Measurements from ENCODE around the gene SOD2.
"Not testable (repeated sequence)": the region's sequence is repeated elsewhere in the genome, so short reads cannot be mapped to it uniquely, and the experiment has no call there.

SOD2 gene

GRCh38 chr6:159681191-159681880 is 11.7 kb downstream of the SOD2 start:
- DNase-seq = no peak

GRCh38 chr6:159680104-159680503 is 12.9 kb downstream of the SOD2 start:
- no peak for DNase-seq

- DNase-seq = no peak
These were observed 13.7 kb downstream of the SOD2 start for GRCh38 chr6:159679091-159680077.

- no peak for DNase-seq
These were observed 14.5 kb downstream of the SOD2 start for GRCh38 chr6:159678574-159678973.

- DNase-seq = no peak
These were observed 15.4 kb downstream of the SOD2 start for GRCh38 chr6:159677506-159678165.

GRCh38 chr6:159676890-159677505 is 16.0 kb downstream of the SOD2 start:
- DNase-seq = no peak

GRCh38 chr6:159676236-159676635 is 16.8 kb downstream of the SOD2 start:
- not testable (repeated sequence) for DNase-seq

- no peak for DNase-seq
These were observed 27.0 kb downstream of the SOD2 start for GRCh38 chr6:159665868-159666635.

- not testable (repeated sequence) for DNase-seq
These were observed 29.6 kb downstream of the SOD2 start for GRCh38 chr6:159663368-159663889.

GRCh38 chr6:159661977-159662376 is 31.1 kb downstream of the SOD2 start:
- DNase-seq = not testable (repeated sequence)

- DNase-seq = no peak
These were observed 37.5 kb downstream of the SOD2 start for GRCh38 chr6:159655409-159655988.

- no peak for DNase-seq
These were observed 38.5 kb downstream of the SOD2 start for GRCh38 chr6:159654483-159655098.

GRCh38 chr6:159650314-159650713 is 42.7 kb downstream of the SOD2 start:
- no peak for DNase-seq

GRCh38 chr6:159649441-159649840 is 43.6 kb downstream of the SOD2 start:
- no peak for DNase-seq

GRCh38 chr6:159646733-159647132 is 46.3 kb downstream of the SOD2 start:
- DNase-seq = no peak

GRCh38 chr6:159646116-159646515 is 46.9 kb downstream of the SOD2 start:
- no peak for DNase-seq

GRCh38 chr6:159645640-159646039 is 47.4 kb downstream of the SOD2 start:
- no peak for DNase-seq

Data from NCI-H1436 treated with DMSO at 0.1 percent for 48 hours (cell line).